Stimulated activated CD8-positive, alpha-beta memory T cell treated with anti-CD3 and anti-CD28 coated beads, Interleukin-12 subunit alpha, Interleukin-12 subunit beta, amount 100 ng/mL, for 24 hours (primary cell): ENCODE data around the gene FMN1.

Experiments
- DNase-seq: peaks from one replicate; pipeline ENCODE4 v3.0.0-alpha.2; 2020; ENCODE audit errors: extremely low read depth

The FMN1 gene

DNA sequence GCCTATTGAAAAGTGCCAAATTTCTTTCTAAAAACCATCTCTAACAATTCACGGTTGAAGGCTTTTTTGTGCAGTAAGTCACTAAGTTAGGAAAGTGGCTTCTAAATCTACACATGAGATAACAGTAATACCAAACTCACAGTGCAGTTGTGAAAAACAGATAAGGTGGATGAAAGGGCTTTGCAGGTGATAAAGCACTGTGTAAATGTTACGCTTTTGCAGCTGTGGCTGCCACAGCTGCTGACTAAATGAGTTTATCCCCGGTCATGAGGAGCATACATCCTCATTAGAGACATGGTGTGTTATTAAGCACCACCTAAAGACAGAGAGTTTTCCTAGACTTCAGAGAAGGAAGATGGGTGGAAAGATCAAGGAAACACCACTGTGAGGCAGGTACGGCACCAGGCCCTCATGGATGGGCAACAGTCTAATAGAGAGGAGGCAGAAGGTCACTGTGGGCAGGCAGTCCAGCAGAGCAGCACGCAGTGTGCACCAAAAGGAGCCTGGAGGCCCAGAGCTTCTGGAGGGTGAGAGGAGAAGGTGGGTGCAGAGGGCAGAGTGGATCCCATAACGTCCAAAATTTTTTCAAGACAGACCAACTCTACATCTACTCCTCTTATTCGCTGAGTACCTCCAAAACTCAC lies 68.5 kb downstream of the FMN1 start:
- DNase-seq, result no peak

DNA sequence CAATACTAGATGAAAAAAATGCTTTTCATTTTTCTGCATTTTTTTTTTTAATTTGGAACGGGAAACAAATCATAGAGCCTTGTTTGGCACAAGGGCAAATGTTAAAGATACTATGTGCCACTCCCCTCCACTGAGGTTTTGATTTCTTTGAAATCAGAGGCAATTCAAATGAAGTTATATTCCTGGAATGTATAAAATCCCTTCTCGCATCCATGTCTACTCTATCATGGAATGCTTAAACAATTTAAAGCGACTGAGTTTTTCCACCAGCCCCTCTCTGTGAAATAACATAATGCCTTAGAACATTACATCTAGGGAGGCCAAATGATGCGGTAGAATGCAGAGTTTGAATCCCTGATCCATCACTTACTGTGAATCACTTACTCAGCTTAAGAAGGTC lies 69.7 kb downstream of the FMN1 start:
- no peak for DNase-seq

DNA sequence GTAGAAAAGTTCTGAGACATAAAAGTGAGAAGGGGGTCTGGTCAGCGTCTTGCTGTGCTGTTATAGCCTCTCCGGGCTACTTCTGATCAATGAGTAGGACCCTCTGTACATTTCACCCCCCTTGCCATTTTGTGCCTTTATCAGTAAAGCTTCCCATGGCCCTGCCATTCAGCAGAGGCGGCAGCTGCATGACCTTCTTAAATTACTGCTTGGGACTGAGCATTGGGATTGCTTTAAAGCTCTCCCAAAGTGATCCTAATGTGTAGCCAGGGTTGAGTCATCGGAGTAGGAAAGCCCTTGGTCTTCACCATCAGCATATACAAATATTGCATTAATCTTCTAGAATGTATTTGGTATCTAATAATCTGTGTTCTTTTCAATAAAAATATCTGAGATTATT lies 70.2 kb downstream of the FMN1 start:
- DNase-seq, result no peak

DNA sequence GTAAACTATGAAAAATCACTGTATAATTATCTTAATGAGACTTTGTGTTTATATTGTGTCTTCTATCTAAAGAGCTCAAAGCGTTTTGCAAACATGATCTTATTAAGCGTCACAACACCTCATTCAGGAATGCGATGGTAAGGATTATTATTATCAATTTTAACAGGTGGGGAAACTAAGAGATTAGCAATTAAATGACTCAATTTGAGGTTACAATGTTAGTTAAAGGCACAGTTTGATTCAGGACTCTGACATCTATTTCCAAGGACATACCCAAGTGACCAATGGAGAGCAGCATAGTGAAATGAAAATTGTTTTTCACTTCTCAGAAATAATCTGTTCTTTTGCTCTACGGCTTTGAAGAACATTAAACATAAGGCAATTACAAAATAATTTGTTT lies 74.6 kb downstream of the FMN1 start:
- no peak for DNase-seq

DNA sequence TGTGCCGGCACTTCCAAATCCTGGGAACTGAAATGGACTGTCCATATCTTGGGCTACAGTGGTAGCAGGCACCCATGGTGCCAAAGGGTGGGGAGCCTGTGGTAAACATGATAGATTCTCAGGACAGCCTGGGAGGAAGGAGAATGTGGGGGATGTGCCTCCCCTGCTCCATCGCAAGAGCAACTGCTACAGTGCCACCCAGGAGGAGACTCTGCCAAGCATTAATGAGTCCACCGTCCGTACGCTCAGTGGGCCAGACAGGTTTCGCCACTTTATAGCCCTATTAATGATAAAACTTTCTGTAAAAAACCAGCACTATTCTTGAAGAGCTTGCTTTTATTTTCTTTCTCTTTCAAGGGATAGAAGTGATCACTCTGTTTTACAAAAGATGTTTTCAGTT lies 75.2 kb downstream of the FMN1 start:
- no peak for DNase-seq

DNA sequence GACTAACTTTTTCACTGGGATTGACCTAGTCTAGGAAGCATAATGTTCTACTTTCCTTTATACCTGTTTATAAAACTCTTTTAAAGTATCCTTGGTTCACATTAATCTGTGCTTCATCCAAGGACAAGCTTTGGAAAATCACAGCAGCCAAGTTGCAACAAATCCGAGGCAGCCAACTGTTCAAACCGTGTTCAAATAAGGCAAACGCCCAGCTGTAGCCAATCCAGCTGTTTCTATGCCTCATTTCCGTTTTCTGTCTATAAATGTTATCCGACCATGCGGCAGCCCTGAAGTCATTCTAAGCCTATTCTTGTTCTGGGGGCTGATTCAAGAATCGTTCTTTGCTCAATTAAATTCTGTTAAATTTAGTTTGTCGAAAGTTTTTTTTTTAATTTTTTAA lies 78.3 kb downstream of the FMN1 start:
- DNase-seq, result no peak

DNA sequence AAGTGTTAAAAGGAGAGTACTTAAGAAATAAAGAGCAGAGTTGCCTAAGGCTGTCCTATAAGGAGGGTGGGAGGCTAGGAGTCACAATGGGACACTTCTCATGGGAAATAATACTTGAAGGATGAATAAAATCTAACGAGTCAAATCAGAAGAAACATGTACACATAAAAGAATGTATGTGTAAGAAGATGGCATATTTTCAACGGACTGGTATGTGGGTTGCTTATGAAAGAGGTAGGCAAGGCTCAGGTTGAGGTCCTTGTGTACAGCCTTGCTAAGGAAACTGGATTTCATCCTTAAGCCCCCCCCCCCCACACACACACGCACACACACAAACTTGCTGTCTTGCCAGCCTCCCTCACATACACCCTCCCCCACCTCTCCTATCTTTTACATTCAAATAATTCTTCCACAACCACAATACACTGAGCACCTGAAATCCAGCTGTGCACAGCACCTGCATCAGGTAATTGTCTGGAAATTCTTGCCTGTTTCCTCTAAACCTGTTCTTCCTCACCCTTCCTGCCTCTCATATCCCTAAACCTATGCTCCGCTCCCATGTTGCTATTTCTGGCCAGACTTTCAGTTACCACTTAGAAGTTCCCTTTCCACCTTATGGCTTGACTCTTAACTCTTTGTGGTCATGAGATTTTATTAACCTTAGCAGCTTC lies 79.2 kb downstream of the FMN1 start:
- DNase-seq, result no peak

DNA sequence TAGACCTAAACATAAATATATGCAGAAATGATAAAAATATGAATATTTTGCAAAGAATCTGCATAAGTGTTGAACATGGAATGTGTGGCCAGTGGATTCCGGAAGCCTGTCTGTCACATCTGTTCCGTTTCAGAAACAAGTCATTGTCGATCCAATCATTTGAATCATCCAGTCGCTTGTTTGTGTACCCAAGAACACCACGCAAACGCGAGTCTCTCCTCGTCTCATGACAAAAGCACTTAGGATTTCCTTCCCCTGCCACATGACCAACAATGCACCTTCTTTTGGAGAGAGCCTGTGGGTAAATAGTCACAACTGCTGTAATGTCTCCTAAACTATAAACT lies 80.2 kb downstream of the FMN1 start:
- DNase-seq, result no peak

DNA sequence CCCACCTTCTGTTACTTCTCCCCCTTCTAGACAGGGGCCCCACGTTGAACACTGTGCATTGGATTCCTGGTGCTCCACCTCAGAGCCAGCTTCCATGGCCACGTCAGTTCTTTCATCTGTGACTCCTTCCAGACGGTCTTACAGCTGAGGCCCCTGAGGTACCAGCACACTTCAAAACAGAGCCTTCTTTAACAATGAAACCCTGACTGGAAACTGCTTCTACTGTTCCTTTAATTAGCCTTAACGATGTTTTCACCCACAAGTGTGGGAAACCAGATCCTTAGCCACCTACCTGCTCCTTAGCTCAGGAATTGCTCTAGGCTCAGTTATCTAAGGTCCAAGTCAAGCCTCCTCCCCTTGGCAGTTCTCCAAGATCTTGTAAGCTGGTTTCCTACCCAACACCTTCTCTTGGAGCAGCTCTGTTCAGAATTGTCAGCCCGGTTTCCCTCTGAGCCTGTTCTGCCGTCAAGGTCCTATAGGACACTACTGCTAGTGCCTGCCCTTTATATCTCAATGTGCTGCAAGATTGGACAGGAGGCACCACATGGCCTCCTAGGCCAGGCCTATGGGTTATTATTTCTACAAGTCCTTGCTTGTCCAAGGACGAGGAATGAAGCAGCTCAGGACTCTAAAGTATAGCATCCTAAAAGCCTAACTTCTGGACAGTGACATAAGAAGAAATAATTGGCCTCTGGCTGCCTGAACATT lies 80.7 kb downstream of the FMN1 start:
- no peak for DNase-seq

DNA sequence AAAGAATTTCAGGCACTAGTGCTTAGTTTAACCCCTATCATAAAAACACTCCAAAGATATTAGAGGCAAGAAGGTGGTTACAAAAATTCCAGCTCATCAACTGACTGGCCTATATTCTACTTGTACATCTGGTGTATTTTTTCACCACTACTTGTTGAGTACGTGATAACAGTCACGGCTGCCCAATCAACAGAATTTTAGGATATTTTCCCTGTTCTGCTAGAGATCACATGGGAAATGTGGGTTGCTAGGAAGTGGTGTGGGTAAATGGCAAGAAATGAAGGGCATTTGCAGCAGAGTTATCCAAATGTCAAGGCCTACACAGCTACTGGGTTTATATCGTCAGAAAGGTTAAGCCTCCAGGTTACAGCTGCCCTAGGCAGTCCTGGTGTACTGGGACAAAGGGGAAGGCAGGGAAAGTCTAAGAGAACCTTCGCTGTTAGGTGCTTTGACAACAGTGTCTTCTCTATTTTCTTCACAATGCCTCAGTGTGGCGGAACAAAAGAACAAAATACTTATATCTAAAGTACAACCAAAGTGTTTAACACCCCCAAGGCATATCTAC lies 81.9 kb downstream of the FMN1 start:
- no peak for DNase-seq

DNA sequence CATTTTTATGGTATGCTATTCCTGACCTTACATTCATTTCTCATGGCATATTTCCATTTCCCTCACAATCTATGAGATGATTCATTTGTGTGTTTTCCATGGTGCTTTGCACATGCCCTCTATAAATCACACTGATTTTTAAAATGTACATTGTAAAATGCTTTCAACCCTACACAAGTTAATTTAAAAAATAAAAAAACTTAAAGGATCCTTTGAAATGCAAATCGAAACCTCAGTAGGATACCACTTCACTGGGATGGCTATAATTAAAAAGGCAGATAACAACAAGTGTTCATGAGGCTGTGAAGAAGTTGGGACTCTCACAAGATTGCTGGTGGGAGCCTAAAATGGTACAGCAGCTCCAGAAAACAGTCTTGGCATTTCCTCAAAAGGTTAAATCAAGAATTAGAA lies 83.5 kb downstream of the FMN1 start:
- DNase-seq, result no peak

DNA sequence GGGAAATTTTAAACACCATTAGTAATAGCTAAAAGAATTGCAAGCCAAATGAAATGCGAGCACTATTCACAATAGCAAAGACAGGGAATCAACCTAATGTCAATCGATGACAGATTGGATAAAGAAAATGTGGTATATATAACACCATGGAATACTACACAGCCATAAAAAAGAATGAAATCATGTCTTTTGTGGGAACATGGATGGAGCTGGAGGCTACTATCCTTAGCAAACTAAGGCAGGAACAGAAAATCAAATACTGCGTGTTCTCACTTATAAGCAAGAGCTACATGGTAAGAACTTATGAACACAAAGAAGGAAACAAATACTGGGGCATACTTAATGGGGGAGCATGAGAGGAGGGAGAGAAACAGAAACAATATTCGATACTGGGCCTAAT lies 85.2 kb downstream of the FMN1 start:
- no peak for DNase-seq

DNA sequence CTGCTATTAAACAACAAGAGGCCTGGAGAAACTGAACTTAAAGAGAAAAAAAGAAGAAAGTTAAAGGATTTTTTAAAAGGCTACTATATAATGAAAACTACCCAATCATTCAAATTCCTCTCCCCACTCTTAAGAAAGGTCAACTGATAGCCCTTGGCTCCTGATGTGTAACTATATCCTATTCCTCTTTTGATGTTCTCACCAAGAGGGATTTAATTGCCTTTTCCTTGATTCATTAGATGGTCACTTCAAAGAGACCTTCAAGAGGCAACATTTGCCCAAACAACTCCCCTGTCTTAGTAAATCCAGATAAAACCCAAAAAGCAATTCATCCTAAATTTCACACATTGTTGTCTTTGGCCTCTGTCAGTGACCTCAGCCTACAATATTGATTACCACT lies 86.0 kb downstream of the FMN1 start:
- DNase-seq, result no peak

DNA sequence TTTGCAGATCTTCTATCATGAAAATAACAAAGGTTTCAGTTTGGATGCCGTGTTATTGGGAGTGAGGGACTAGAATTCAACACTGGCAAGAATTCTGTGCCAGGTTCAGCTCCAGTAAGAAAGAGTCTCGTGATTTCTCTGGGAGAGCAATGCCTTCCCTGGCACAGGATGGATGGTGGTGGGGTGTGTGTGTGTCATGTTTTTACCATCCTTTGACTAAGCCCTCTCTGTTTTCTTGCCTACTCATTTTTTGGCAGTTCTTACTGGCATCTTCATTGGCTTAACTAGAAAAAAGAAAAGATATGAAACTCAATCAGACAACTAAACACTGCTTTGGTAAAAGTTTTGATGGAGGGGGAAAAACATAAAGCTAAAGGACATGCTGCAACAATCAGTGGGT lies 86.6 kb downstream of the FMN1 start:
- no peak for DNase-seq

DNA sequence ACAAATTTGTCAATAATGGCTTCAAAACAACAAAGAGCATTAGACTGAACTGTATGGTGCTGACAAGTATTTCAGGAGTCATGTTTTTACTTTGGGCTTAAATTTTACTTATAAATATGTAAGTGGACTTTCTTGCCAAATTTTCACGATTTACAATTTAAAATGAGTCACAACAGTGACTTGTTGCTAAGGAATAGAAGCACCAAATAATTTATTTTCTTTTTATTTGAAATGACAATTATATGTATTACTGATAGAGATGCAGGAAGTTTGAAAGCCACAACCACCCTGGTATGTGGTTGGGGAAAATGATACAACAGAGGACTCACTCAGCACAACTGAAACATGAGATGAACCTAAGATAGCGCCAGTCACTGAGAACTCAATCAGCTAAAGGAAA lies 90.3 kb downstream of the FMN1 start:
- DNase-seq, result no peak

DNA sequence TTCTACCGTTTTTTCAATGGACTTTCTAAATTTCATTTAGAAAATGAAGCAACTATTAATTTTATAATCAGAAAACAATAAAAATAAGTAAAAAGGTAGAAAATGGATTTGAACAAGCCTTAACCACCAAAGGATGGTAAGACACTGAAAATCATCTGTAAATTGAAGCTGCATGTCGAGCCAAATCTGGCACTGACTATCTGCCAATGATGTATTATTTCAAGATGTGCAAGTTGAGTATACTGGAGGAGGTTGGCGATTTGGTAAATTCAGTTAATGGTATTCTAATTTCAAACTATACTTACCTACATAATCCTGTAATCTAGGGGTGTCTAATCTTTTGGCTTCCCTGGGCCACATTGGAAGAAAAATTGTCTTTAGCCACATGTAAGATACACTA lies 93.5 kb downstream of the FMN1 start:
- DNase-seq, result no peak

DNA sequence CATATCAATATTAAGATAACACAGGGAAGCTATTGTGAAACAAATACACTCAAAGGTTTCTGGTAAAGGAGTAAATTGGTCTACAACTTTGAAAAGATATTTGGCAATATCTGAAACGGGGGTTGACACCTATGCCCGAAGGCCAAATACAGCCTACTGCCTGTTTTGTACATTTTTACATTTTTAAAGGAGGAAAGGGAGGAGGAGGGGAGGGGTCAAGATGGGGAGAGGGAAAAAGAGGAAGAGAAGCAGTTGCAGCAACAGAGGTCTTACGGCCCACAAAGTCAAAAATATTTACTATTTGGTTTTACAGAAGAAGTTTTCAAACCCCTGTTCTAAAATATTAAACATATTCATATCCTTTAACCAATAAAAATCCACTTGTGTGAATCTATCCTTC lies 94.2 kb downstream of the FMN1 start:
- DNase-seq, result no peak

DNA sequence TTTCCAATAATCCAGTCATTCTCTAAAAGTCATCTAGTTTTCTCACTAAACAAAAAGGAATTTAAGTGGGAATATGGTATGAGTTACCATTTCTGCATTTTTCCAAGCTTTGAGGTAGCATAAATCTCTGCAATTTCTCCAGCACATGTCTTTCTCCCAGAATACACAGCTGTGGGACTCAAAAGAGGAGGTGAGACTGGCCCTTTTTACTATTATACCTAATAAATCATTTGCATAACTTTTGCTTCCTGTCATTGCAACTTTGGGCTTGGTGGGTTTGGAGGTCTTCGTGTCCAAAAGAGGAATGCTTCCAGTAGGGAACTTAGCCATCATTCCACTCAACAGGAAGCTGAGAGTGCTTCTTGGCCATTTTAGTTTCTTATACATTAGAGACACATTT lies 94.8 kb downstream of the FMN1 start:
- DNase-seq, result no peak

DNA sequence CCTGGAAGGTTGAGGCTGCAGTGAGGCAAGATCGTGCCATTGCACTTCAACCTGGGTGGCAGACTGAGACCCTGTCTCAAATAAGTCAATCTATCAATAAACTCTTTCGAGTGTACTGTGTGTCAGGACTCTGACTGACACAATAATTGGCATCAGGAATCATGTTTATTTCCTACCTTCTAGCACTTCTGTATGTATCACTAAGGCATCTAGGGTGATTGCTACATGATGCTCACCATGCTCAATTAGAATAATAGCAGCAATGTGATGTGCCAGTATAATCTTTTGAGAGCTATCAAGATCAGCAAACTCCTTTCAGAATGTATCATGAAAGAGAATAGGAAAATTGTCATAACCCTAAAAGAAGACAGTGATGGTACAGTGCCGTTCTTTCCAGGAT lies 95.3 kb downstream of the FMN1 start:
- DNase-seq, result no peak

DNA sequence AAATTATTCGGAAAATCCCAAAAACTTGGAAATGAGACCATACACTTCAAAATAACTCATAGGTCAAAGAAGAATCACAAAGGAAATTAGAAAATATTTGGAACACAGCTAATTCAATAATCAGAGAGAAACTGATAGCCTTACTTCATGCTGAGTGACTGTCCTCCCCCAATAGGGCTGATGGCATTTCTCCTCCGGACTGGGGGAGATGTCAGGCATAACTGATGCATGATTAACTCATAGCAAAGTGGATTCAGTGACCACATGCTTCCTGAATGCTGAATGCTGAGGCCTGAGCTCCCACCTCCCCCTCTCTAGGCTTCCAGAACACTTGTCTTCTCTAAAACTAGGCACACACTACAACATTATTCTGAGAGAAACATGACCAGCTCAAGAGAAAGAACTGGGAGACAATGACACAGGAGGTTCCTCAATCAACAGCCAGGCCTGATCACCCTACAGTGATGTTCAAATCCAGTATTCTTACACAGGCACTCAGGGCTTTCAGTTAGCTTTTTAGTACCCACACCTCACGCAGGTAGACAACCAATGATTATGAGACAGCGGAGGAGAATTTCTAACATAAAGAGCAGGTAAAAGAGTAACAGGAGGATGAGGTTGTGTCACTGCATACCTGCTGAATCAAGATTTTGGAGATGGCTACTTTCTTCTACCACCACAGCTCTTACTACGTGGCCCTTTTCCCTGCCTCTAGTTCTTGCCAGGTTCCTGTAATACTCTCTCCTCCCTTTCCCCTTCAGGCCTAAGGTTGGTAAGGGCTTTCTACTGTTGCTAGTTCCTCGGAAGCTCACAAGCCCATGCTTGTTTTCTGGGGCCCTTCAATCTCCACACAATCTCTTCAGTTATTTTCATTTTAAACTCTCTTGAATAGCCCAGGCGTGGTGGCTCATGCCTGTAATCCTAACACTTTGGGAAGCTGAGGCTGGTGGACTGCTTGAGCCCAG lies 96.1 kb downstream of the FMN1 start:
- DNase-seq, result no peak

DNA sequence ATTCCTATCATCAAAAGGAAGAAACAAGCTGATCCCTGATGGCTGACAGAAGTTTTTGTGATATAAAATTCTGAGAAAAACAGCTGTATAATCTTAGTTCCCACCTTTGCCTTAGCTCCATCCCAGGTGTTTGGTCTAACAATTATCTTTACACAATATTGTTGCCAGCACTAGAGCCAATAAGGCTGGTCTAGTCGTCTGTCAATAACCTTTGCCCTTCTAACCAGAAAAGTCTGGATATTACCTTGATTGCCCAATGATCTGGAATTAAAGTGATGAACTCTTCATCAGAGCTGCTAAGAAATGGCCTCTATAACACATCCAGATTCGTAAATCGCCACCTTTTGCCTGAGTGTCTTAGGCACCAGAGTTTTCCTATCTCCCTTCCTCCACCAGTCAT lies 98.4 kb downstream of the FMN1 start:
- DNase-seq, result no peak

DNA sequence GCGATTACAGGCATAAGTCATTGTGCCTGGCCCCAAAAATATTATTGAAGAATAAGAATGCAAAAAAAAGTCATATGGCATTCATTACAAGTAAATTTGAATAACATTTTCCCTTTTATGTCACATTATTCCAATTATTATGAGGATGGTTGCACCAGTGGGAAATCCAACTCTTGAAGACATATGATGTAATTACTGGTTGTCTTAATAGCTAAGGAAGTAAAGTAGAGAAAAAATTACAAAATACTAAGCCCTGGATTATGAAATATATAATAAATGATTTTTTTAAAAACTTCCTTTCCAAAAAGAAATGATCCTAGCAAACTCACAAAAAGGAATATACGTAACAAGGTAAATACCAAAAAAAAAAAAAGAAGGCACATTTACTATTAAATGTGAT lies 98.9 kb downstream of the FMN1 start:
- no peak for DNase-seq
